ENCODE data around the gene ASCC1. TPM values are rescaled to one million over a fixed set of nuclear protein-coding genes. Genes with fewer than 3 reads are reported as not detected.

ASCC1 gene
- total RNA-seq, 2 donors from 2014 or later: 14.8 to 38.3 TPM

- Histone ChIP-seq H3K4me1 (replicated peaks) (no peaks in the 10 kb centered on the region), H3K4me3 (no peak overlapping the region), H3K36me3 (no peaks in the 10 kb centered on the region), H3K9me3 (no peaks in the 10 kb centered on the region), H3K27me3 (replicated peaks; ENCODE audit: insufficient read depth) (no peaks in the 10 kb centered on the region), H3K27ac (no peak overlapping the region)
- intact Hi-C loops (cut with DNase I): no loop called here
- TF ChIP-seq POLR2A (IDR thresholded peaks at IDR 0.05): no peak
- no peak for TF ChIP-seq CTCF (IDR thresholded peaks at IDR 0.05)
- TF ChIP-seq POLR2AphosphoS5 (IDR thresholded peaks at IDR 0.05): no peak
- WGBS: 74% methylated on average over 2 of the region's 2 CpGs
- no peak for DNase-seq (ENCODE audit: low spot score)
Observed at GRCh38 chr10:72106154-72106849, 109.8 kb downstream of the ASCC1 start.

DNA sequence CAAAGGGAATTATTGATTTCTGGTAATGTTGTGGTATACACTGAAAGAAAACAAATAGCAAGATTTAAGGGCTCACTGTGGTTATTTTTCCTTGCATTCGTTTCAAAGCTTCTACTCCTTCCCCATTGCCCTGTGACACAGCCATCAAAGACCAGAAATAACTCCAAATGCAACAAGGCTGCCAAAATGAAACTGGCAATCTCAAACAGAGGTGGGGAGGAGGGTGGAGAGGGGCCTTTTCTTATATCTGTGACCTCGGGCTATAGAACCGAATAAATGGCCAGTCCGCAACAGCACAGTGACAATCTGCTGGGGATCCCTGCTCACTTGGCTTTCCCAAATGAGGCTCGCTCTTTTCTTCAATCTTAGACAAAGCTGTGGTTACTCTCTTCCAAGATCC, 110.4 kb downstream of the ASCC1 start:
- intact Hi-C loops (cut with DNase I): no loop called here
- DNase-seq (ENCODE audit: low spot score): no peak
- TF ChIP-seq POLR2A (IDR thresholded peaks at IDR 0.05) (no peak), POLR2AphosphoS5 (IDR thresholded peaks at IDR 0.05) (no peak), CTCF (IDR thresholded peaks at IDR 0.05) (no peak)
- Histone ChIP-seq H3K4me1 (replicated peaks) (no peaks in the 10 kb centered on the region), H3K9me3 (no peaks in the 10 kb centered on the region), H3K36me3 (no peaks in the 10 kb centered on the region), H3K4me3 (no peak overlapping the region), H3K27me3 (replicated peaks; ENCODE audit: insufficient read depth) (no peaks in the 10 kb centered on the region), H3K27ac (no peak overlapping the region)
- WGBS: 90% methylated on average over 5 of the region's 5 CpGs

DNA sequence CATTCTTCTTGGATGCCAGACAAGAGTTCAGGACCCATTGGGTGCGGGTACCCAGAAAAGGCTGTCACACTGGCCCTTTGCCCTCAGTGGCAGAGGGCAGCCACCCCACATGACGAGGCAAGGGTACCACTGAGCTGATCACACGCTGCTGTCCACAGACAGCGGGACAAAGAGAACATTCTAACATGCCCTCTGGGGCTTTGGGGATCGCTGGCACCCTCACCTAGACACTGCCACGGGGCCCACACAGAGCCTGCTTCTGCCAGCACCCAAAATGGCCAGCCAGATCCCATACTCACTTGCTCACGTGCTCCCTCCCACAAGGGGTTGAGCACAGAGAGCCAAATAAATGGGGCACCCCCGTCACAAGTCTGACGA, 111.0 kb downstream of the ASCC1 start:
- no peak for TF ChIP-seq POLR2A (IDR thresholded peaks at IDR 0.05)
- no peak for TF ChIP-seq POLR2AphosphoS5 (IDR thresholded peaks at IDR 0.05)
- no peak for TF ChIP-seq CTCF (IDR thresholded peaks at IDR 0.05)
- no peaks in the 10 kb centered on the region for H3K4me1 ChIP-seq (replicated peaks)
- H3K36me3 ChIP-seq: no peaks in the 10 kb centered on the region
- no peak overlapping the region for H3K27ac ChIP-seq
- intact Hi-C loops (cut with DNase I): no loop called here
- no peak for DNase-seq (ENCODE audit: low spot score)
- WGBS: 97% methylated on average over 9 of the region's 9 CpGs
- H3K9me3 ChIP-seq: no peaks in the 10 kb centered on the region
- H3K27me3 ChIP-seq (replicated peaks; ENCODE audit: insufficient read depth): no peaks in the 10 kb centered on the region
- H3K4me3 ChIP-seq: no peak overlapping the region

DNA sequence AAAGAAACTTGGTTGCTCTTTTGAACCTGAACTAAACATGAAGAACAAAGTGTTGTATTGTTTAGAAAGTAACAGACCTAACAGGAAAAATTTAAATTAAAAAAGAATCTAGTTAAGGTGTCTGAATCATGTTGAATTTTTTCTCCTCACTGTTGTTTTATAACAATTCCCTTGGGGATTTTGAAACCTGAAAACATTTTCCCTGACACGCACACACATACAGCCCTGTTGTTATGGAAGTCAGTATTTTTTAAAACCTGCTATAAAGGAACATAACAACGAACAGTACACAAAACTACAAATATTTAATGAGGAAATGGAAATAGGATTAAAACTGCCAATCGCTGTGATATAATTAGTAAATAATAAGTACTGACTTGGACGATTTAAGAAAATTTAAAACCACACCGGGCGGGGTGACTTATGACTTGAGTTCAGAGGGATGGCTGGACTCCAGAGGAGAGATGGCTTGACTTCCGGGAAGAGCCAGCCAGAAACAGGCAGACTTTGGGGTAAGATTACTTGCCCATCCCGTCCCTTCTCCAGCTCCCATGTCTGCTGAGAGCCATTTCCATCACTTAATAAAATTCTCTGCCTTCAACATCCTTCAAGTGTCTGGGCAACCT, 111.5 kb downstream of the ASCC1 start:
- 44% methylated on average over 8 of the region's 8 CpGs for WGBS
- TF ChIP-seq POLR2AphosphoS5 (IDR thresholded peaks at IDR 0.05): no peak
- no peak for TF ChIP-seq CTCF (IDR thresholded peaks at IDR 0.05)
- TF ChIP-seq POLR2A (IDR thresholded peaks at IDR 0.05): no peak
- Histone ChIP-seq H3K27ac (no peak overlapping the region), H3K27me3 (replicated peaks; ENCODE audit: insufficient read depth) (no peaks in the 10 kb centered on the region), H3K4me3 (no peak overlapping the region), H3K9me3 (no peaks in the 10 kb centered on the region), H3K36me3 (no peaks in the 10 kb centered on the region), H3K4me1 (replicated peaks) (no peaks in the 10 kb centered on the region)
- intact Hi-C loops (cut with DNase I): no loop called here
- DNase-seq (ENCODE audit: low spot score): no peak

GRCh38 chr10:72099600-72099921, 116.5 kb downstream of the ASCC1 start:
- no peaks in the 10 kb centered on the region for H3K36me3 ChIP-seq
- H3K27ac ChIP-seq: no peak overlapping the region
- H3K4me3 ChIP-seq: no peak overlapping the region
- DNase-seq (ENCODE audit: low spot score): no peak
- H3K27me3 ChIP-seq (replicated peaks; ENCODE audit: insufficient read depth): no peaks in the 10 kb centered on the region
- H3K9me3 ChIP-seq: no peaks in the 10 kb centered on the region
- no peaks in the 10 kb centered on the region for H3K4me1 ChIP-seq (replicated peaks)
- intact Hi-C loops (cut with DNase I): no loop called here
- 90% methylated on average over 10 of the region's 10 CpGs for WGBS
- TF ChIP-seq POLR2AphosphoS5 (IDR thresholded peaks at IDR 0.05) (no peak), CTCF (IDR thresholded peaks at IDR 0.05) (no peak)
